ENCODE results near the gene SRSF5. TPM values are rescaled to one million over a fixed set of nuclear protein-coding genes. Genes with fewer than 3 reads are reported as not detected.

SRSF5 gene
- total RNA-seq, result 155 and 217 TPM in 2 replicates

DNA sequence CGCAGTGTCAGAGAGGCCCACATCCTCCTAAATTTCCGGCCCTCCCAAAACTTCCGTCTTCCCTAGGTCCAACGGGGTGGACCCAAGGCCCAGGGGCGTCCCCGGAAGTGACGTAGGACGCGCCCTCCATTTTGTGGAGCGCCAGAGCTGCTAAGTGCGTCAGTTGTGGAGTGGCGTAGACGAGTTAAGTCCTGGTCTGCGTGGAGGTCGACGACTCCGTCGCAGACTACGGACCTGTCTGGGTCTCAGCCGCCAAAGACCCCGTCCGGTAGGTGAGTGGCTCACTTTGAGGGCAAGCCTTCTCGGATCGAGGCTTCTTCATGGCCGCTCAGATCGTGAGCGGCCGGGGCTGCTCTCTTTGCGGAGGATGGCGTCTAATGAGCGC lies at the start of gene SRSF5:
Gene SRSF5, plus strand, starts transcription at position 159 of the 385 bp plus-strand sequence. CDS start 1,015 bp downstream, outside the sequence.

DNA sequence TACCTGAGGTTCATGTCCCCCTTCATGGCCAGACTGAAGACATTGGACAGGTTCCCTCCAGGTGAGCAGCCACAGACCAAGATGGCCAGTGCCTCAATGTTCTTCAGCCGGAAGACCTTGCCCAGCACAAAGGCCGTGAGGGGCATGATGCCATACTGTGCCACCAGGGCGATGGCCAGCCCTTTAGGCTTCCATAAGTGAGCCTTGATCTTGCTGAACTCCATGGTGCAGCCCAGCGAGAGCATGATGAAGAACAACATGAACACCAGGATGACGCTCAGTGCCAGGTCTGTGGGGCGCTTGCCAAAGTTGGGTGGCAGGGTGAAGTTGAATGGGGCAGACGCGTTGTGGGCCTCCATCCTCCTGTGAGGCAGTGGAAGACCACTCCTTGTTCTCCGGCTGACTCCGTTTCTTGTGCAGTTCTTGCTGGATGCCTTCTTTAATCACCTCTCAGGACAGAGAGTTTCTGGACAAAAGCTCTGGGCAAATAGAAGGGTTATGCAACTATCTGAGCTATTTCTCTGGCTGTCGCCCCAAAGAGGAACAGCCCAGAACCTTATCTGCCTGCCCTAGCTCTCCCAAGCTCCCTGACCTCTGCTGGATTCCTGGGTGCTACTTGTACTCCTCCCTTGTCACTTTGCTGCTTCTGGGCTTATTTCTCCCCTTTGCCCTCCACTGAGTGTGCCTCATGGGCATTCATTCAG lies 30.0 kb downstream of the SRSF5 start, which contains the start of gene SLC10A1:
Gene SLC10A1, minus strand, starts transcription at position 445 of the 704 bp plus-strand sequence. Its CDS starts 86 bp downstream, at position 359.

Small RNA genes lying within 50 kb of the gene (small RNA-seq; reads per million reads assigned to genes)
- gene RF00614, result not detected

Other genes starting within 250 kb of the SRSF5 start
- gene CCDC177, start 192.3 kb upstream of the SRSF5 start, total RNA-seq, result under 0.01 TPM in 1 of 2 replicates, not detected in the other
- gene SUSD6, start 155.5 kb upstream of the SRSF5 start, total RNA-seq, result 18.0 and 20.6 TPM in 2 replicates
- not detected in 2 replicates for gene SLC10A1, start 30.1 kb downstream of the SRSF5 start, total RNA-seq
- gene SMOC1, start 112.3 kb downstream of the SRSF5 start, total RNA-seq, result 50.8 and 96.4 TPM in 2 replicates